Astrocyte (in vitro differentiated cells and primary cell): ENCODE results near the gene GCLM. TPM values are rescaled to one million over a fixed set of nuclear protein-coding genes. Genes with fewer than 3 reads are reported as not detected.
"Not testable (repeated sequence)": the region's sequence is repeated elsewhere in the genome, so short reads cannot be mapped to it uniquely, and the experiment has no call there.

Experiments
- DNase-seq: peaks from one replicate; pipeline ENCODE4 v3.0.0-alpha.2; 2010; ENCODE audit warnings: low read depth
- FAIRE-seq: peaks from 2 replicates; lab custom pipeline; 2011; peaks lifted over from hg19 to GRCh38; lab: Jason Lieb, UNC
- H2AFZ ChIP-seq: 2 replicates; pipeline ENCODE4 v1.6.0; 2012; ENCODE audit warnings: low read depth, low read length, inconsistent platforms
- H3K27ac ChIP-seq: 2 replicates; pipeline ENCODE4 v1.5.1; 2011; ENCODE audit warnings: low read depth, low read length, inconsistent platforms
- H3K27me3 ChIP-seq: 2 replicates; pipeline ENCODE4 v1.6.0; 2011; ENCODE audit warnings: low read length, inconsistent platforms; ENCODE audit not compliant: insufficient read depth
- H3K36me3 ChIP-seq: 2 replicates; pipeline ENCODE4 v1.5.1; 2011; ENCODE audit warnings: low read length, inconsistent platforms; ENCODE audit not compliant: insufficient read depth
- H3K4me1 ChIP-seq: 2 replicates; pipeline ENCODE4 v1.5.1; 2011; ENCODE audit warnings: low read length, inconsistent platforms; ENCODE audit not compliant: insufficient read depth
- H3K4me2 ChIP-seq: 2 replicates; pipeline ENCODE4 v1.6.0; 2012; ENCODE audit warnings: low read length, inconsistent platforms
- H3K4me3 ChIP-seq: 2 replicates; pipeline ENCODE4 v1.5.1; 2011; ENCODE audit warnings: low read depth, mild to moderate bottlenecking, low read length, inconsistent platforms; ENCODE audit not compliant: insufficient read depth
- H3K79me2 ChIP-seq: 2 replicates; pipeline ENCODE4 v1.6.0; 2012; ENCODE audit warnings: mild to moderate bottlenecking, low read length, inconsistent platforms; ENCODE audit not compliant: insufficient read depth
- H3K9ac ChIP-seq: 2 replicates; pipeline ENCODE4 v1.6.0; 2012; ENCODE audit warnings: mild to moderate bottlenecking, low read length, inconsistent platforms
- H3K9me3 ChIP-seq: 2 replicates; pipeline ENCODE4 v1.5.1; 2012; ENCODE audit warnings: low read depth, mild to moderate bottlenecking, low read length, inconsistent platforms; ENCODE audit not compliant: insufficient read depth
- H4K20me1 ChIP-seq: 2 replicates; pipeline ENCODE4 v1.6.0; 2012; ENCODE audit warnings: low read length, inconsistent platforms; ENCODE audit not compliant: insufficient read depth
- H3K27ac Mint-ChIP-seq: one replicate; pipeline ENCODE4 v1.8.0; 2021; ENCODE audit warnings: mild to moderate bottlenecking, mixed read lengths; ENCODE audit not compliant: unreplicated experiment
- H3K27me3 Mint-ChIP-seq: one replicate; pipeline ENCODE4 v1.8.0; 2021; ENCODE audit warnings: low read depth, mixed read lengths; ENCODE audit not compliant: unreplicated experiment
- H3K36me3 Mint-ChIP-seq: one replicate; pipeline ENCODE4 v1.8.0; 2021; ENCODE audit warnings: low read depth, mixed read lengths; ENCODE audit not compliant: unreplicated experiment
- H3K4me1 Mint-ChIP-seq: one replicate; pipeline ENCODE4 v1.8.0; 2021; ENCODE audit warnings: low read depth, mixed read lengths; ENCODE audit not compliant: unreplicated experiment
- H3K4me3 Mint-ChIP-seq: one replicate; pipeline ENCODE4 v1.8.0; 2021; ENCODE audit warnings: mild to moderate bottlenecking, moderate library complexity, mixed read lengths; ENCODE audit not compliant: unreplicated experiment
- H3K9me3 Mint-ChIP-seq: one replicate; pipeline ENCODE4 v1.8.0; 2021; ENCODE audit warnings: mild to moderate bottlenecking, mixed read lengths; ENCODE audit not compliant: unreplicated experiment
- EZH2 ChIP-seq: IDR thresholded peaks from 2 replicates; pipeline ENCODE4 v1.6.1; 2012; ENCODE audit warnings: mild to moderate bottlenecking, low read length, inconsistent platforms; ENCODE audit not compliant: insufficient read depth
- total RNA-seq: library from RNA; stranded (reverse); gene quantifications from 2 replicates; pipeline ENCODE4 v1.2.1, GENCODE V29; 2021
- TF ChIP-seq, protein P1 (sequence below): IDR thresholded peaks from 2 replicates; pipeline ENCODE4 v1.5.1; 2011; ENCODE audit warnings: low read depth, mild to moderate bottlenecking, inconsistent platforms, low read length, moderate library complexity; ENCODE audit not compliant: insufficient read depth

Gene GCLM
- total RNA-seq, 1 donor from 2014 or later = 27.5 TPM

- Histone ChIP-seq H3K4me2 (no peak overlapping the region), H3K9me3 (no peaks in the 10 kb centered on the region), H3K79me2 (no peaks in the 10 kb centered on the region), H3K36me3 (peaks cover 14% of the 10 kb centered on the region), H3K27ac (no peak overlapping the region), H3K4me1 (no peaks in the 10 kb centered on the region), H4K20me1 (no peaks in the 10 kb centered on the region), H2AFZ (no peak overlapping the region), H3K9ac (no peak overlapping the region), H3K27me3 (no peaks in the 10 kb centered on the region), H3K4me3 (no peak overlapping the region)
- Mint-ChIP-seq H3K36me3 (peaks cover 11% of the 10 kb centered on the region), H3K4me3 (no peak overlapping the region), H3K9me3 (peaks cover under 1% of the 10 kb centered on the region), H3K27ac (no peak overlapping the region), H3K27me3 (peaks cover under 1% of the 10 kb centered on the region), H3K4me1 (no peaks in the 10 kb centered on the region)
- FAIRE-seq = no peak
- TF ChIP-seq, protein P1, sequence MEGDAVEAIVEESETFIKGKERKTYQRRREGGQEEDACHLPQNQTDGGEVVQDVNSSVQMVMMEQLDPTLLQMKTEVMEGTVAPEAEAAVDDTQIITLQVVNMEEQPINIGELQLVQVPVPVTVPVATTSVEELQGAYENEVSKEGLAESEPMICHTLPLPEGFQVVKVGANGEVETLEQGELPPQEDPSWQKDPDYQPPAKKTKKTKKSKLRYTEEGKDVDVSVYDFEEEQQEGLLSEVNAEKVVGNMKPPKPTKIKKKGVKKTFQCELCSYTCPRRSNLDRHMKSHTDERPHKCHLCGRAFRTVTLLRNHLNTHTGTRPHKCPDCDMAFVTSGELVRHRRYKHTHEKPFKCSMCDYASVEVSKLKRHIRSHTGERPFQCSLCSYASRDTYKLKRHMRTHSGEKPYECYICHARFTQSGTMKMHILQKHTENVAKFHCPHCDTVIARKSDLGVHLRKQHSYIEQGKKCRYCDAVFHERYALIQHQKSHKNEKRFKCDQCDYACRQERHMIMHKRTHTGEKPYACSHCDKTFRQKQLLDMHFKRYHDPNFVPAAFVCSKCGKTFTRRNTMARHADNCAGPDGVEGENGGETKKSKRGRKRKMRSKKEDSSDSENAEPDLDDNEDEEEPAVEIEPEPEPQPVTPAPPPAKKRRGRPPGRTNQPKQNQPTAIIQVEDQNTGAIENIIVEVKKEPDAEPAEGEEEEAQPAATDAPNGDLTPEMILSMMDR = no peak
- TF ChIP-seq EZH2 = no peak
- no peak for DNase-seq
Measured at GRCh38 chr1:93865253-93865652, 44.0 kb downstream of the GCLM start.

- peaks cover 6% of the 10 kb centered on the region for H3K36me3 ChIP-seq
- no peak overlapping the region for H3K4me3 ChIP-seq
- Mint-ChIP-seq H3K27me3 (peaks cover 7% of the 10 kb centered on the region), H3K36me3 (peaks cover 8% of the 10 kb centered on the region), H3K9me3 (peaks cover 3% of the 10 kb centered on the region), H3K27ac (no peak overlapping the region), H3K4me3 (no peak overlapping the region), H3K4me1 (no peaks in the 10 kb centered on the region)
- FAIRE-seq (no peak), DNase-seq (no peak)
- H3K79me2 ChIP-seq = no peaks in the 10 kb centered on the region
- H3K9me3 ChIP-seq = no peaks in the 10 kb centered on the region
- no peak overlapping the region for H2AFZ ChIP-seq
- H3K27ac ChIP-seq = no peak overlapping the region
- no peak overlapping the region for H3K4me2 ChIP-seq
- no peaks in the 10 kb centered on the region for H3K27me3 ChIP-seq
- TF ChIP-seq EZH2 = no peak
- TF ChIP-seq, protein P1 = no peak
- no peaks in the 10 kb centered on the region for H4K20me1 ChIP-seq
- no peaks in the 10 kb centered on the region for H3K4me1 ChIP-seq
- H3K9ac ChIP-seq = no peak overlapping the region
Measured at GRCh38 chr1:93864175-93864574, 45.1 kb downstream of the GCLM start.

GRCh38 chr1:93857653-93858052, 51.6 kb downstream of the GCLM start:
- H3K27ac Mint-ChIP-seq, H3K9ac ChIP-seq, H3K4me1 ChIP-seq, H3K27ac ChIP-seq, H3K36me3 ChIP-seq, H3K4me3 Mint-ChIP-seq, H3K4me2 ChIP-seq, H2AFZ ChIP-seq, H3K4me1 Mint-ChIP-seq, DNase-seq, H3K36me3 Mint-ChIP-seq, FAIRE-seq, H3K27me3 ChIP-seq, H4K20me1 ChIP-seq, H3K4me3 ChIP-seq, H3K79me2 ChIP-seq, H3K9me3 ChIP-seq: not testable (repeated sequence)
- H3K9me3 Mint-ChIP-seq = peaks cover 33% of the 10 kb centered on the region
- peaks cover 16% of the 10 kb centered on the region for H3K27me3 Mint-ChIP-seq

GRCh38 chr1:93855983-93856382, 53.2 kb downstream of the GCLM start:
- not testable (repeated sequence) for H3K4me1 ChIP-seq, H3K36me3 ChIP-seq, H3K4me1 Mint-ChIP-seq

More at GRCh38 chr1:93855983-93856382, 53.2 kb downstream of the GCLM start:
- H3K27ac ChIP-seq, H3K79me2 ChIP-seq, H4K20me1 ChIP-seq, H3K36me3 Mint-ChIP-seq, H3K27ac Mint-ChIP-seq, FAIRE-seq, H3K4me2 ChIP-seq, H3K9me3 ChIP-seq, H2AFZ ChIP-seq, H3K4me3 ChIP-seq, H3K9ac ChIP-seq, H3K4me3 Mint-ChIP-seq, H3K27me3 ChIP-seq, DNase-seq: not testable (repeated sequence)
- peaks cover 16% of the 10 kb centered on the region for H3K27me3 Mint-ChIP-seq
- peaks cover 33% of the 10 kb centered on the region for H3K9me3 Mint-ChIP-seq
